OCI-LY7 (cell line): ENCODE results near the gene INTS7.

Experiments used
- CTCF ChIP-seq: fragments of 200-600 bp; sonication (generic); conservative IDR thresholded peaks from 2 replicates; pipeline ENCODE4 v1.5.1; 2014; ENCODE audit warnings: mild to moderate bottlenecking, antibody characterized with exemption, low read length, moderate library complexity, mixed read lengths
- EZH2phosphoT487 ChIP-seq: fragments of 200-600 bp; sonication (generic); IDR thresholded peaks from 2 replicates; pipeline ENCODE4 v1.6.1; 2018; ENCODE audit warnings: low read depth, borderline replicate concordance, mild to moderate bottlenecking, mixed run types, antibody characterized with exemption, low read length, moderate library complexity, mixed read lengths

- TF ChIP-seq CTCF (no peak), EZH2phosphoT487 (no peak)
These were observed 140.1 kb downstream of the INTS7 start for GRCh38 chr1:211895126-211895759.
